Mesendoderm (in vitro differentiated cells): ENCODE measurements around the gene GHRL.

Source experiments
- DNase-seq: peaks from one replicate; pipeline ENCODE4 v3.0.0; 2013
- H2AK5ac ChIP-seq: 2 replicates; pipeline ENCODE4 v1.6.1; 2013; ENCODE audit warnings: low read length, inconsistent platforms
- H2BK120ac ChIP-seq: 2 replicates; pipeline ENCODE4 v1.6.1; 2013; ENCODE audit warnings: low read depth, mild to moderate bottlenecking, low read length, moderate library complexity, mixed read lengths
- H2BK15ac ChIP-seq: replicated peaks from 2 replicates; pipeline ENCODE4 v1.6.1; 2013; ENCODE audit warnings: low read depth, mild to moderate bottlenecking, moderate library complexity
- H2BK5ac ChIP-seq: 2 replicates; pipeline ENCODE4 v1.6.1; 2013; ENCODE audit warnings: low read length, inconsistent platforms
- H3K18ac ChIP-seq: 2 replicates; pipeline ENCODE4 v1.6.1; 2013; ENCODE audit warnings: mild to moderate bottlenecking, low read length, mixed read lengths
- H3K23ac ChIP-seq: one replicate; pipeline ENCODE4 v1.6.1; 2013; ENCODE audit warnings: low read length
- H3K27ac ChIP-seq: 2 replicates; pipeline ENCODE4 v1.5.1; 2013; ENCODE audit warnings: low read depth, mild to moderate bottlenecking, inconsistent platforms, low read length, moderate library complexity
- H3K27me3 ChIP-seq: 2 replicates; pipeline ENCODE4 v1.6.1; 2013; ENCODE audit warnings: low read length, control low read depth, mild to moderate bottlenecking, inconsistent platforms; ENCODE audit not compliant: insufficient read depth, poor library complexity
- H3K36me3 ChIP-seq: 2 replicates; pipeline ENCODE4 v1.6.1; 2013; ENCODE audit warnings: low read length, inconsistent platforms; ENCODE audit not compliant: control insufficient read depth, insufficient read depth
- H3K4ac ChIP-seq: one replicate; pipeline ENCODE4 v1.6.1; 2013; ENCODE audit warnings: low read depth, mild to moderate bottlenecking, low read length, moderate library complexity
- H3K4me1 ChIP-seq: 2 replicates; pipeline ENCODE4 v1.6.1; 2013; ENCODE audit warnings: low read depth, low read length, inconsistent platforms; ENCODE audit not compliant: control insufficient read depth
- H3K4me2 ChIP-seq: 2 replicates; pipeline ENCODE4 v1.6.1; 2013; ENCODE audit warnings: low read length
- H3K4me3 ChIP-seq: 2 replicates; pipeline ENCODE4 v1.5.1; 2013; ENCODE audit warnings: mild to moderate bottlenecking, low read length
- H3K56ac ChIP-seq: one replicate; pipeline ENCODE4 v1.6.1; 2013; ENCODE audit warnings: low read length
- H3K79me1 ChIP-seq: 2 replicates; pipeline ENCODE4 v1.6.1; 2013; ENCODE audit warnings: low read length, inconsistent platforms
- H3K79me2 ChIP-seq: 2 replicates; pipeline ENCODE4 v1.6.1; 2013; ENCODE audit warnings: mild to moderate bottlenecking, low read length; ENCODE audit not compliant: control insufficient read depth, insufficient read depth
- H3K9ac ChIP-seq: 2 replicates; pipeline ENCODE4 v1.6.1; 2013; ENCODE audit warnings: low read length, inconsistent platforms
- H4K5ac ChIP-seq: one replicate; pipeline ENCODE4 v1.6.1; 2013; ENCODE audit warnings: low read length
- H4K8ac ChIP-seq: one replicate; pipeline ENCODE4 v1.6.1; 2013; ENCODE audit warnings: low read depth, mild to moderate bottlenecking, control low read depth, low read length, moderate library complexity
- WGBS: extraction: QIAGEN DNeasy Blood & Tissue Kit; methylation state at CpG from one replicate; pipeline ENCODE4 v1.1.7; 2013; ENCODE audit warnings: low lambda C conversion rate, missing lambda C conversion rate; ENCODE audit not compliant: insufficient coverage; ENCODE audit errors: extremely low coverage; 5-methylcytosine and 5-hydroxymethylcytosine counted together

The GHRL gene

DNA sequence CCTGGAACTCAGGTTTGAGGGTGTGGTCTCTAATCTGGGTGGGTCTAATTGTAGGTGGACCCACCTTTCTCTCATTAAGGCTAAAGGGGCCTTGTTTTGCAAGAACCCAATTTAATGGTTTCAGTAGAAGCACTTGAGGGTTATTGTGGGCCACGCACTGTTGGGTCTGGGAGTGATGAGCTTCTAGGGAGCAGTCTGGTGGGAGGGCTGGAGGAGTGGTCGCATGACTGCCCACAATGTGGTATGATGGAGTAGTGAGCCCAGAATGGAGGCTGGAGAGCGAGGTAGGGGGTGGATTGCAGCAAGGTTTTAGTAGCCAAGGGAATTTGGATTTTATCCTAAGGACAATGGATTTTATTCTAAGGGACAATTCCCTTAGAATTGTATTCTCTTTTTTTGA lies 41.7 kb downstream of the GHRL start:
- Histone ChIP-seq H3K9ac (no peak overlapping the region), H3K27me3 (no peaks in the 10 kb centered on the region), H2AK5ac (no peak overlapping the region), H3K18ac (no peak overlapping the region), H3K36me3 (no peaks in the 10 kb centered on the region), H4K5ac (no peak overlapping the region), H3K4me3 (no peak overlapping the region), H3K4me2 (peak overlapping the region; percentile 3), H3K79me2 (peaks cover 16% of the 10 kb centered on the region), H2BK120ac (no peak overlapping the region), H3K79me1 (peaks cover 17% of the 10 kb centered on the region), H3K4me1 (peaks cover 2% of the 10 kb centered on the region), H3K4ac (no peak overlapping the region), H3K27ac (no peak overlapping the region), H4K8ac (no peak overlapping the region), H3K23ac (no peak overlapping the region), H2BK5ac (no peak overlapping the region), H2BK15ac (no peak overlapping the region), H3K56ac (no peak overlapping the region)
- no peak for DNase-seq
- WGBS = no CpG with 5 or more reads among the region's 3 CpGs

DNA sequence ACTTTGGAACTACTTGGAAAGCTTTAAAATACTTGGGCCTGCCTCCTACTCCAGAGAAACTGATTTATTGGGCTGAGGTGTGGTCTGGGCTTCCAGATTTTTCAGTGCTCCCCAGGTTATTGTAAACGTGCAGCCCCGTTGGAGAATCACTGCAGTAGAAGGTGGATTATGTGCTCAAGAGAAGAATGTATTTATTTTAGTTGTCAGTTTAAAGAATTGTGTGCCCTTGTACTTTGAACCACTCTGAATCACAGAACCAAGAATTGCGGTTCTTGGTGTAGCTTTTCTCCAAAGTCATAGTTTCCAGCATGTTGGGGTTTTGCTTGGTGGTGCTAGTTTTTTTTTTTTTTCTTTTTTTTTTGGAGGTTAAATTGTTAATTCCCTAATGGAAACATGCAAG lies 42.9 kb downstream of the GHRL start:
- Histone ChIP-seq H3K27ac (no peak overlapping the region), H3K27me3 (no peaks in the 10 kb centered on the region), H3K79me1 (peaks cover 17% of the 10 kb centered on the region), H3K4me3 (peak overlapping the region; percentile 65), H3K79me2 (peaks cover 16% of the 10 kb centered on the region), H3K4me2 (peak overlapping the region; percentile 89), H3K18ac (no peak overlapping the region), H2AK5ac (no peak overlapping the region), H3K36me3 (no peaks in the 10 kb centered on the region), H3K23ac (no peak overlapping the region), H2BK15ac (no peak overlapping the region), H4K8ac (no peak overlapping the region), H3K4ac (no peak overlapping the region), H3K56ac (peak overlapping the region; percentile 69), H2BK5ac (no peak overlapping the region), H2BK120ac (no peak overlapping the region), H3K9ac (peak overlapping the region; percentile 78), H4K5ac (no peak overlapping the region), H3K4me1 (peaks cover 2% of the 10 kb centered on the region)
- DNase-seq = no peak
- no CpG with 5 or more reads among the region's 3 CpGs for WGBS

DNA sequence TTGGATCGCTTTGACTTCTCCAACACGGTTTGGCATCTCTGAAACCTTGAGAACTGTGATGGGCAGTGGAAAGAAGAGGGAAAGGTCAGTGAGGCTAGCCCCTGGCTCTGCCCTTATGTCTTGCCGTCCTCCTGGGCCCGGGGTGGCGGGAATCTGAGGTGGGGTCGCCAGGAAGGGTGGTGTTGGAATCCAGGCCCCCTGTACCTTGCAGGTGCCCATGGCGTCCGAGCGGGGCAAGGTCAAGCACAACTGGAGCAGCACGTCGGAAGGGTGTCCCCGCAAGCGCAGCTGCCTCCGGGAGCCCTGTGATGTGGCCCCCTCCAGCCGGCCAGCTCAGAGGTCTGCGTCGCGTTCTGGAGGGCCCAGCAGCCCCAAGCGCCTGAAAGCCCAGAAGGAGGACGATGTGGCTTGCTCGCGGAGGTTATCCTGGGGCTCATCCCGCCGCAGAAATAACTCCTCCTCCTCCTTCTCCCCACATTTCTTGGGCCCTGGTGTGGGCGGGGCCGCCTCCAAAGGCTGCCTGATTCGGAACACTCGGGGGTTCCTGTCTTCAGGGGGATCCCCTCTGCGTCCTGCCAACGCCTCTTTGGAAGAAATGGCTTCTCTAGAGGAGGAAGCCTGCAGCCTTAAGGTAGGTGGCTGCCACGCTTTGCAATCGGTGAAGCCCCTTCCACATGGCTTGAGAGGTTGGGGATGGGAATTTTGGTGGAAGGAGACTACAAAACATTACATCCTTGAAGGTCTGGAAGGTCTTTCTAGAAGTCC lies 43.6 kb downstream of the GHRL start:
- peak; percentile 45 for DNase-seq
- WGBS = no CpG with 5 or more reads among the region's 32 CpGs
- H2BK120ac ChIP-seq = no peak overlapping the region
- H4K5ac ChIP-seq = no peak overlapping the region
- no peaks in the 10 kb centered on the region for H3K27me3 ChIP-seq
- H3K79me2 ChIP-seq = peaks cover 16% of the 10 kb centered on the region
- H4K8ac ChIP-seq = no peak overlapping the region
- peak overlapping the region; percentile 85 for H3K18ac ChIP-seq
- no peaks in the 10 kb centered on the region for H3K36me3 ChIP-seq
- H3K23ac ChIP-seq = no peak overlapping the region
- H3K4me1 ChIP-seq = peaks cover 2% of the 10 kb centered on the region
- H2AK5ac ChIP-seq = no peak overlapping the region
- no peak overlapping the region for H3K27ac ChIP-seq
- no peak overlapping the region for H3K4ac ChIP-seq
- peak overlapping the region; percentile 78 for H3K9ac ChIP-seq
- H3K79me1 ChIP-seq = peaks cover 16% of the 10 kb centered on the region
- H2BK15ac ChIP-seq = no peak overlapping the region
- peak overlapping the region; percentile 65 for H3K4me3 ChIP-seq
- H3K56ac ChIP-seq = peak overlapping the region; percentile 69
- peak overlapping the region; percentile 89 for H3K4me2 ChIP-seq
- no peak overlapping the region for H2BK5ac ChIP-seq

DNA sequence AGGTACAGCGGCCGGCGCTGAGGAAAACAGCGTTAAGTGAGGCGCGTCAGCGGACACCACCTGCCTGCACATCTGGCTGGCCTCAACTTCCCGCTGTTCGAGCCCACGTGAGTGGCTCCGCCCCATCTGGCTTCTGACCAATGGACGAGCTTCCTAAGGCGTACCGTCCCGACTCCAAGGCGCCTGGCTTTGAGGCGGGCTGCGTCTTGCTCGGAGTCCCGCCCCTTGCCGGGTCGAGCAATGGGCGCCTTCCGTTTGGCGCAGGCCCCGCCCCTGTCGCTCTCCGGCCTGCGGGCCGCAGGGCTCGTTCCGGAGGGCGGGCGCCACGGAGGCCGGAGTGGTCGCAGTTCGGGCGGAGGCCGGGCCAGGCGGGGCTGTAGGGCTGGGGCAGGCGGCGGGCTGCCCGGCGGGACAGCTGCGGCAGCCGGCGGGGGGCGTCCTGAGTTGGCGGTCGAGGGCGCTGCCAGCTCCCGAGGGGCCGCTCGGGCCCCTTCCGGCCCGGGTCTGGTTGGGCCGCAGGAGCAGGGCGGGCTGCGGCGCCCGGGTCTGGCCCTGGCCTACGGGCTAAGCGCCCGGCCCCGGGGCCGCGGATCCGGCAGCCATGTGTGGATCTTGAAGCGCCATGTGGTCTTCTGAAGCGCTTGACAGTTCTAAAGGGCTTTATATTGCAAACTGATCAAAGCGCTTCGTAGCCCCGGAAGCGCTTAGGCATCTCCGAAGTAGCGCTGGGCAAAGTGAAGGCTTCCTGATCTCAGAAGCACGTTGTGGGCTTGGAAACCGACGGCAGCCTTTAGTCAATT lies 44.4 kb downstream of the GHRL start, which contains the start of gene TATDN2:
Gene TATDN2 (plus strand): TSS at position 276 of the 800 bp plus-strand sequence. CDS start 742 bp downstream, outside the sequence.
- Histone ChIP-seq H3K9ac (peak within 1 kb of the TSS; percentile 78), H4K5ac (no peak within 1 kb of the TSS), H3K27ac (peak within 1 kb of the TSS; percentile 70), H2BK15ac (no peak within 1 kb of the TSS), H3K79me1 (peaks cover 14% of the 10 kb centered on the region), H3K23ac (no peak within 1 kb of the TSS), H3K18ac (peak within 1 kb of the TSS; percentile 85), H3K36me3 (no peaks in the 10 kb centered on the region), H3K4me3 (peak within 1 kb of the TSS; percentile 65), H3K4me1 (peaks cover 2% of the 10 kb centered on the region), H3K4me2 (peak within 1 kb of the TSS; percentile 89), H3K56ac (peak within 1 kb of the TSS; percentile 69), H3K4ac (peak within 1 kb of the TSS; percentile 70), H3K79me2 (peaks cover 16% of the 10 kb centered on the region), H3K27me3 (no peaks in the 10 kb centered on the region), H4K8ac (peak within 1 kb of the TSS; percentile 81), H2BK5ac (no peak within 1 kb of the TSS), H2BK120ac (no peak within 1 kb of the TSS), H2AK5ac (no peak within 1 kb of the TSS)
- DNase-seq = peak; percentile 99
- no CpG with 5 or more reads among the region's 80 CpGs for WGBS

DNA sequence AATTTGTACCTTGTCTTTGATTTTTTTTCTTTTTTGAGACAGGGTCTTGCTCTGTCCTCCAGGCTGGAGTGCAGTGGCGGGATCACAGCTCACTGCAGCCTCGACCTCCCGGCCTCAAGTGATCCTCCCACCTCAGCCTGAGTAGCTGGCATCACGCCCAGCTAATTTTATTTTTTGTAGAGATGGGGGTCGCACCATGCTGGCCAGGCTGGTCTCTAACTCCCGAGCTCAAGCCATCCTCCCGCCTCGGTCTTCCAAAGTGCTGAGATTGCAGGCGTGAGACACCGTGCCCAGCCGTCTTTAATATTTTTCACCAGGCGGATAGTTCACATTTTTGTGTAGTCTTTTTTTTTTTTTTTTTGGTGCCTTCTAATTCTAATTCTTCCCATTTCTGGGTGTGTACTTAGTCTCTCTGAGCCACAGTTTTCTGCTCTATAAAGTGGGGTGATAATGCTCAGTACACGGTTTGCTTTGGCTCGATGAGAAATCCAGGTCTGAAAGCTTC lies 45.0 kb downstream of the GHRL start:
- H3K4me2 ChIP-seq = peak overlapping the region; percentile 44
- H3K36me3 ChIP-seq = no peaks in the 10 kb centered on the region
- no CpG with 5 or more reads among the region's 14 CpGs for WGBS
- no peak overlapping the region for H2BK15ac ChIP-seq
- no peak overlapping the region for H4K8ac ChIP-seq
- H2BK5ac ChIP-seq = no peak overlapping the region
- no peaks in the 10 kb centered on the region for H3K27me3 ChIP-seq
- no peak overlapping the region for H3K27ac ChIP-seq
- peaks cover 14% of the 10 kb centered on the region for H3K79me2 ChIP-seq
- H2AK5ac ChIP-seq = no peak overlapping the region
- H3K56ac ChIP-seq = no peak overlapping the region
- H3K4me3 ChIP-seq = no peak overlapping the region
- no peak overlapping the region for H3K9ac ChIP-seq
- peaks cover 11% of the 10 kb centered on the region for H3K79me1 ChIP-seq
- no peak overlapping the region for H2BK120ac ChIP-seq
- H3K4ac ChIP-seq = no peak overlapping the region
- no peak overlapping the region for H4K5ac ChIP-seq
- no peak overlapping the region for H3K23ac ChIP-seq
- no peak overlapping the region for H3K18ac ChIP-seq
- H3K4me1 ChIP-seq = peaks cover 2% of the 10 kb centered on the region
- no peak for DNase-seq
